Thyroid gland (tissue), 4 donors: ENCODE results near the gene PSRC1. TPM values are rescaled to one million over a fixed set of nuclear protein-coding genes. Genes with fewer than 3 reads are reported as not detected.
A peak's percentile ranks its signal among the peaks of the same experiment; 100 is the strongest.

ENCODE experiments used
- DNase-seq, 2 donors: peaks; one replicate each; pipeline ENCODE4 v3.0.0-alpha.2; 2019
- H3K27ac ChIP-seq, 3 donors: fragments of 200-600 bp; sonication (generic); 1 replicate in 2 of 3; 2 replicates in 1 of 3; pipeline ENCODE4 v1.5.1; 2016 to 2019; ENCODE audit warnings: mild to moderate bottlenecking in 1 of 3, moderate library complexity in 1 of 3
- H3K27me3 ChIP-seq: fragments of 200-600 bp; sonication (generic); one replicate; pipeline ENCODE4 v1.5.1; 2019
- H3K36me3 ChIP-seq, 2 donors: fragments of 200-600 bp; sonication (generic); one replicate each; pipeline ENCODE4 v1.5.1; 2016 to 2019
- H3K4me1 ChIP-seq, 2 donors: fragments of 200-600 bp; sonication (generic); one replicate each; pipeline ENCODE4 v1.5.1; 2017 to 2019
- H3K4me3 ChIP-seq, 3 donors: fragments of 200-600 bp; sonication (generic); replicated peaks in 1 of 3; 1 replicate in 2 of 3; 2 replicates in 1 of 3; pipeline ENCODE4 v1.5.1; 2016; ENCODE audit warnings: mild to moderate bottlenecking in 1 of 3
- H3K9me3 ChIP-seq: fragments of 200-600 bp; sonication (generic); one replicate; pipeline ENCODE4 v1.5.1; 2017
- CTCF ChIP-seq, 6 experiments: fragments of 200-600 bp in 3 of 6; fragments of 450-650 bp in 3 of 6; sonication (generic) in 3 of 6; IDR thresholded peaks; one replicate each; pipeline ENCODE4 v1.5.1; 2016 to 2019; ENCODE audit warnings: antibody characterized with exemption in 6 of 6, mild to moderate bottlenecking in 2 of 6, inconsistent platforms in 1 of 6, moderate library complexity in 1 of 6
- POLR2A ChIP-seq, 2 donors: fragments of 450-650 bp; IDR thresholded peaks; one replicate each; pipeline ENCODE4 v1.6.1; 2017; ENCODE audit warnings: antibody characterized with exemption in 2 of 2, mild to moderate bottlenecking in 2 of 2, moderate library complexity in 1 of 2
- WGBS, 2 donors: methylation state at CpG; one replicate each; pipeline ENCODE4 v1.1.5; 2017; 5-methylcytosine and 5-hydroxymethylcytosine counted together
- intact Hi-C: fragments of 100-400 bp; cut with DNase I; formaldehyde crosslinking; loops from one replicate; pipeline ENCODE4 v1.15.1; 2023
- total RNA-seq, 4 donors: library from RNA; depleted of rRNA; stranded (reverse); fragments of >200 nt; gene quantifications; one replicate each; pipeline ENCODE4 v1.2.3, GENCODE V29; 2016

Gene PSRC1
- total RNA-seq, 4 donors from 2014 or later, result 1.0 to 4.0 (median 2.2) TPM

GRCh38 chr1:109275706-109276345 lies 7.1 kb downstream of the PSRC1 start:
- H3K27ac ChIP-seq, result peak overlapping the region; percentile 67 to 96 (median 94)
- peaks cover 0 to 6% of the 10 kb centered on the region in 2 donors for H3K36me3 ChIP-seq
- WGBS, 2 donors, result 62 to 70% methylated on average over 9 of the region's 9 CpGs
- H3K27me3 ChIP-seq, result no peaks in the 10 kb centered on the region
- peaks cover 40 to 45% of the 10 kb centered on the region in 2 donors for H3K4me1 ChIP-seq
- intact Hi-C loops, result no loop called here
- DNase-seq, result no peak
- no peaks in the 10 kb centered on the region for H3K9me3 ChIP-seq
- no peak for TF ChIP-seq POLR2A (IDR thresholded peaks at IDR 0.05)
- TF ChIP-seq CTCF (IDR thresholded peaks at IDR 0.05), result no peak
- no peak overlapping the region for H3K4me3 ChIP-seq

- Histone ChIP-seq H3K27me3 (no peaks in the 10 kb centered on the region), H3K36me3 (peaks cover 4 to 9% of the 10 kb centered on the region in 2 donors), H3K4me1 (peaks cover 40 to 45% of the 10 kb centered on the region in 2 donors), H3K4me3 (no peak overlapping the region), H3K27ac (peak overlapping the region; percentile 80 to 96 (median 94)), H3K9me3 (no peaks in the 10 kb centered on the region)
- peak in 1 of 6 experiments; percentile 8 for TF ChIP-seq CTCF (IDR thresholded peaks at IDR 0.05)
- peak in 1 of 2 donors; percentile 65 for TF ChIP-seq POLR2A (IDR thresholded peaks at IDR 0.05)
- intact Hi-C loops, result no loop called here
- DNase-seq, result peak; percentile 92 to 94
- WGBS, 2 donors, result 29 to 40% methylated on average over 12 to 15 of the region's 24 CpGs
Measured at GRCh38 chr1:109274533-109275476, 8.1 kb downstream of the PSRC1 start.

GRCh38 chr1:109273570-109274288 lies 9.2 kb downstream of the PSRC1 start:
- peaks cover 12 to 14% of the 10 kb centered on the region in 2 donors for H3K36me3 ChIP-seq
- WGBS, 2 donors, result 81 to 89% methylated on average over 18 to 21 of the region's 30 CpGs
- no peaks in the 10 kb centered on the region for H3K9me3 ChIP-seq
- no peaks in the 10 kb centered on the region for H3K27me3 ChIP-seq
- TF ChIP-seq CTCF (IDR thresholded peaks at IDR 0.05) (no peak), POLR2A (IDR thresholded peaks at IDR 0.05) (no peak)
- DNase-seq, result no peak
- intact Hi-C loops, result no loop called here
- peak overlapping the region; percentile 80 to 96 (median 94) for H3K27ac ChIP-seq
- peaks cover 40 to 45% of the 10 kb centered on the region in 2 donors for H3K4me1 ChIP-seq
- H3K4me3 ChIP-seq, result no peak overlapping the region

GRCh38 chr1:109272831-109273547 lies 10.0 kb downstream of the PSRC1 start:
- Histone ChIP-seq H3K27me3 (no peaks in the 10 kb centered on the region), H3K27ac (peak overlapping the region in 2 of 3 donors; percentile 94 to 96), H3K36me3 (peaks cover 12 to 17% of the 10 kb centered on the region in 2 donors), H3K4me1 (peaks cover 35 to 39% of the 10 kb centered on the region in 2 donors), H3K4me3 (no peak overlapping the region), H3K9me3 (no peaks in the 10 kb centered on the region)
- 87 to 94% methylated on average over 5 to 8 of the region's 16 CpGs for WGBS, 2 donors
- intact Hi-C loops, result no loop called here
- TF ChIP-seq POLR2A (IDR thresholded peaks at IDR 0.05), result no peak
- TF ChIP-seq CTCF (IDR thresholded peaks at IDR 0.05), result no peak
- DNase-seq, result no peak
